ENCODE data around the gene PCNA. TPM values are rescaled to one million over a fixed set of nuclear protein-coding genes. Genes with fewer than 3 reads are reported as not detected.
"Not testable (repeated sequence)": the region's sequence is repeated elsewhere in the genome, so short reads cannot be mapped to it uniquely, and the experiment has no call there.

PCNA gene
- total RNA-seq, 4 donors from 2014 or later = 25.0 to 37.8 (median 35.9) TPM

GRCh38 chr20:5100684-5101347 is 18.9 kb downstream of the PCNA start:
- TF ChIP-seq POLR2A (IDR thresholded peaks at IDR 0.05; ENCODE audit: low read depth) = no peak
- TF ChIP-seq EP300 (IDR thresholded peaks at IDR 0.05) = no peak
- peak; percentile 83 to 89 (median 87) for TF ChIP-seq CTCF (IDR thresholded peaks at IDR 0.05)
- no peak for DNase-seq (ENCODE audit: extremely low spot score)
- H3K4me3 ChIP-seq = no peak overlapping the region
- H3K4me1 ChIP-seq = peaks cover 0 to 11% (median 0%) of the 10 kb centered on the region in 4 donors
- H3K27me3 ChIP-seq = no peaks in the 10 kb centered on the region
- intact Hi-C loops (cut with DNase I) = loop anchor here (5.0 kb wide), 1 partner anchor 139 kb away; no protein-coding TSS in a partner anchor
- no peaks in the 10 kb centered on the region for H3K9me3 ChIP-seq
- H3K36me3 ChIP-seq = peaks cover 29 to 93% (median 73%) of the 10 kb centered on the region in 4 donors
- peak overlapping the region in 1 of 4 donors; percentile 43 for H3K27ac ChIP-seq (replicated peaks in 1 of 4)
- WGBS = 6% methylated on average over 9 of the region's 9 CpGs

- peaks cover 21 to 93% (median 66%) of the 10 kb centered on the region in 4 donors for H3K36me3 ChIP-seq
- WGBS = 84% methylated on average over 3 of the region's 3 CpGs
These were observed 19.8 kb downstream of the PCNA start for GRCh38 chr20:5099909-5100308.

GRCh38 chr20:5099009-5099408 is 20.7 kb downstream of the PCNA start:
- DNase-seq (ENCODE audit: extremely low spot score); H3K9me3 ChIP-seq; H3K27ac ChIP-seq (replicated peaks in 1 of 4); H3K27me3 ChIP-seq; H3K4me3 ChIP-seq; intact Hi-C loops (cut with DNase I): not testable (repeated sequence)
- WGBS = 96% methylated on average over 1 of the region's 1 CpG
- H3K36me3 ChIP-seq = peaks cover 15 to 84% (median 57%) of the 10 kb centered on the region in 4 donors
- peaks cover 0 to 11% (median 0%) of the 10 kb centered on the region in 4 donors for H3K4me1 ChIP-seq

More at GRCh38 chr20:5099909-5100308, 19.8 kb downstream of the PCNA start:
- intact Hi-C loops (cut with DNase I) = loop anchor here (5.0 kb wide), 1 partner anchor 138 kb away; no protein-coding TSS in a partner anchor
- not testable (repeated sequence) for H3K27me3 ChIP-seq; H3K9me3 ChIP-seq; DNase-seq (ENCODE audit: extremely low spot score); H3K4me3 ChIP-seq; H3K27ac ChIP-seq (replicated peaks in 1 of 4)
- peaks cover 0 to 11% (median 0%) of the 10 kb centered on the region in 4 donors for H3K4me1 ChIP-seq

- WGBS = 95% methylated on average over 2 of the region's 2 CpGs
- intact Hi-C loops (cut with DNase I) = no loop called here
- Histone ChIP-seq H3K9me3 (no peaks in the 10 kb centered on the region), H3K27me3 (no peaks in the 10 kb centered on the region), H3K36me3 (peaks cover 11 to 74% (median 44%) of the 10 kb centered on the region in 4 donors), H3K4me3 (no peak overlapping the region), H3K4me1 (peaks cover 0 to 11% (median 0%) of the 10 kb centered on the region in 4 donors), H3K27ac (replicated peaks in 1 of 4) (no peak overlapping the region)
- DNase-seq (ENCODE audit: extremely low spot score) = no peak
- TF ChIP-seq POLR2AphosphoS5 (IDR thresholded peaks at IDR 0.05) (no peak), POLR2A (IDR thresholded peaks at IDR 0.05; ENCODE audit: low read depth) (no peak), EP300 (IDR thresholded peaks at IDR 0.05) (no peak)
These were observed 23.3 kb downstream of the PCNA start for GRCh38 chr20:5096463-5096862.

- H3K36me3 ChIP-seq = peaks cover 11 to 71% (median 39%) of the 10 kb centered on the region in 4 donors
- intact Hi-C loops (cut with DNase I) = no loop called here
These were observed 23.8 kb downstream of the PCNA start for GRCh38 chr20:5095931-5096330.

More at GRCh38 chr20:5095931-5096330, 23.8 kb downstream of the PCNA start:
- H3K4me1 ChIP-seq = peaks cover 0 to 7% (median 0%) of the 10 kb centered on the region in 4 donors
- no peak for TF ChIP-seq EP300 (IDR thresholded peaks at IDR 0.05)
- TF ChIP-seq POLR2AphosphoS5 (IDR thresholded peaks at IDR 0.05) = no peak
- TF ChIP-seq POLR2A (IDR thresholded peaks at IDR 0.05; ENCODE audit: low read depth) = no peak
- no peak for TF ChIP-seq CTCF (IDR thresholded peaks at IDR 0.05)
- H3K27ac ChIP-seq (replicated peaks in 1 of 4) = no peak overlapping the region
- no peak overlapping the region for H3K4me3 ChIP-seq
- H3K9me3 ChIP-seq = no peaks in the 10 kb centered on the region
- DNase-seq (ENCODE audit: extremely low spot score) = no peak
- no peaks in the 10 kb centered on the region for H3K27me3 ChIP-seq
- WGBS = 78% methylated on average over 3 of the region's 3 CpGs

Data from esophagus muscularis mucosa (tissue), 4 donors.